GM12878 (cell line): ENCODE measurements around the gene GAREM1. TPM values are rescaled to one million over a fixed set of nuclear protein-coding genes. Genes with fewer than 3 reads are reported as not detected.

Experiments
- ATAC-seq: fragments of 200-7000 bp; cut with Tn5 transposase; 3 replicates; pipeline ENCODE4 v1.9.1; 2020; ENCODE audit warnings: mild to moderate bottlenecking, moderate library complexity
- BruUV-seq: library from RNA; stranded (reverse); fragments of 400-500 nt; replicated peaks from 2 replicates; lab custom pipeline; 2021; lab: Mats Ljungman, UMichigan
- CTCF ChIA-PET: fragments of 300-600 bp; sonication (Branson Sonifier 250); formaldehyde crosslinking; extraction: SDS; loops from one replicate; lab custom pipeline; 2021; ENCODE audit warnings: inconsistent platforms; lab: Yijun Ruan, JAX
- POLR2A ChIA-PET: fragments of 350-600 bp; formaldehyde crosslinking; extraction: SDS; loops from one replicate; lab custom pipeline; 2021; ENCODE audit warnings: inconsistent platforms; lab: Charles Lee
- RAD21 ChIA-PET: fragments of 300-600 bp; sonication (Branson Sonifier 250); formaldehyde crosslinking; loops from one replicate; lab custom pipeline; 2023; ENCODE audit warnings: antibody characterized with exemption; ENCODE audit not compliant: unreplicated experiment; lab: Charles Lee
- SMC1A ChIA-PET: fragments of 300-600 bp; sonication (Branson Sonifier 250); formaldehyde crosslinking; loops from one replicate; lab custom pipeline; 2023; ENCODE audit not compliant: unreplicated experiment, uncharacterized antibody; lab: Charles Lee
- DNase-seq: peaks from one replicate; pipeline ENCODE4 v3.0.0-alpha.2; 2011; ENCODE audit warnings: low read depth, low spot score
- FAIRE-seq: peaks from 3 replicates; lab custom pipeline; 2011; peaks lifted over from hg19 to GRCh38; lab: Jason Lieb, UNC
- H2AFZ ChIP-seq: 2 replicates; pipeline ENCODE4 v1.6.0; 2011; ENCODE audit warnings: low read depth, low read length, control low read depth; ENCODE audit not compliant: control insufficient read depth
- H3K27ac ChIP-seq: 2 replicates; pipeline ENCODE4 v1.5.1; 2011; ENCODE audit warnings: control low read depth; ENCODE audit not compliant: control insufficient read depth, insufficient read depth
- H3K27me3 ChIP-seq, 2 experiments: replicated peaks in 1 of 2; 2 replicates each; pipeline versions ENCODE4 v1.6.0 to v1.6.1; 2011; ENCODE audit warnings: low read length in 1 of 2; ENCODE audit not compliant: control insufficient read depth in 2 of 2, insufficient read depth in 2 of 2
- H3K36me3 ChIP-seq, 2 experiments: 2 replicates each; pipeline ENCODE4 v1.5.1; 2011; ENCODE audit warnings: low read length in 1 of 2; ENCODE audit not compliant: control insufficient read depth in 2 of 2, insufficient read depth in 2 of 2
- H3K4me1 ChIP-seq: 2 replicates; pipeline ENCODE4 v1.6.1; 2011; ENCODE audit warnings: mild to moderate bottlenecking, low read length, moderate library complexity, mixed read lengths; ENCODE audit not compliant: control insufficient read depth, insufficient read depth
- H3K4me2 ChIP-seq: 2 replicates; pipeline ENCODE4 v1.6.0; 2011; ENCODE audit warnings: control low read depth; ENCODE audit not compliant: control insufficient read depth, insufficient read depth
- H3K4me3 ChIP-seq: fragments of 200-600 bp; sonication (generic); 2 replicates; pipeline ENCODE4 v1.5.1; 2016
- H3K79me2 ChIP-seq: 2 replicates; pipeline ENCODE4 v1.6.0; 2011; ENCODE audit warnings: low read length; ENCODE audit not compliant: control insufficient read depth, insufficient read depth
- H3K9ac ChIP-seq: 2 replicates; pipeline ENCODE4 v1.8.0; 2011; ENCODE audit warnings: low read length, control low read depth, mixed read lengths; ENCODE audit not compliant: control insufficient read depth, insufficient read depth
- H3K9me3 ChIP-seq: replicated peaks from 3 replicates; pipeline ENCODE4 v1.5.1; 2011; ENCODE audit warnings: mild to moderate bottlenecking, low read length; ENCODE audit not compliant: control insufficient read depth, insufficient read depth
- H4K20me1 ChIP-seq: 2 replicates; pipeline ENCODE4 v1.6.0; 2011; ENCODE audit not compliant: control insufficient read depth, insufficient read depth
- CBX5 ChIP-seq: sonication (generic); IDR thresholded peaks from 2 replicates; pipeline ENCODE4 v1.6.1; 2016; ENCODE audit warnings: low read depth, moderate library complexity, mild to moderate bottlenecking, inconsistent platforms
- EP300 ChIP-seq, 2 experiments: fragments of 150-350 bp in 1 of 2; IDR thresholded peaks; 2 replicates each; pipeline ENCODE4 v1.6.1; 2011 to 2012; ENCODE audit warnings: low read depth in 2 of 2, low read length in 2 of 2, borderline replicate concordance in 1 of 2, improper control_type of control experiment in 1 of 2, inconsistent platforms in 1 of 2; ENCODE audit not compliant: control insufficient read depth in 1 of 2
- EZH2 ChIP-seq: IDR thresholded peaks from 2 replicates; pipeline ENCODE4 v1.6.1; 2012; ENCODE audit warnings: low read depth, mild to moderate bottlenecking, control low read depth, inconsistent platforms, low read length, borderline replicate concordance; ENCODE audit not compliant: control insufficient read depth
- GATAD2B ChIP-seq: fragments of 450-650 bp; conservative IDR thresholded peaks from 2 replicates; pipeline ENCODE4 v1.6.1; 2017; ENCODE audit warnings: low read depth, mild to moderate bottlenecking, moderate library complexity
- HCFC1 ChIP-seq: fragments of 150-350 bp; IDR thresholded peaks from 2 replicates; pipeline ENCODE4 v1.6.1; 2014; ENCODE audit warnings: low read length
- NFYB ChIP-seq: IDR thresholded peaks from 2 replicates; pipeline ENCODE4 v1.6.1; 2011; ENCODE audit warnings: low read depth, mild to moderate bottlenecking, low read length, improper control_type of control experiment, moderate library complexity; ENCODE audit not compliant: insufficient read depth
- POU2F2 ChIP-seq: IDR thresholded peaks from 3 replicates; pipeline ENCODE4 v1.6.1; 2011; ENCODE audit warnings: low read depth, mild to moderate bottlenecking, low read length, borderline replicate concordance
- RBBP5 ChIP-seq: fragments of 200-600 bp; sonication (generic); conservative IDR thresholded peaks from 2 replicates; pipeline ENCODE4 v1.6.1; 2016
- SMAD5 ChIP-seq: IDR thresholded peaks from 2 replicates; pipeline ENCODE4 v1.6.1; 2016; ENCODE audit warnings: antibody characterized with exemption, low read depth
- ZNF274 ChIP-seq: IDR thresholded peaks from one replicate; pipeline ENCODE4 v1.8.0; 2011; ENCODE audit not compliant: insufficient read length, insufficient read depth
- ZZZ3 ChIP-seq: IDR thresholded peaks from 2 replicates; pipeline ENCODE4 v1.6.1; 2011; ENCODE audit warnings: low read depth; ENCODE audit not compliant: control insufficient read depth, insufficient read length
- WGBS: methylation state at CpG from one replicate; pipeline ENCODE4 v1.1.6; 2016; ENCODE audit warnings: low lambda C conversion rate; ENCODE audit not compliant: insufficient replicate concordance, insufficient coverage; ENCODE audit errors: missing lambda C conversion rate; 5-methylcytosine and 5-hydroxymethylcytosine counted together
- in situ Hi-C: fragments of 300-500 bp; cut with MboI; formaldehyde crosslinking; loops from 9 replicates; pipeline ENCODE4 v1.14.3; 2018; ENCODE audit warnings: mixed read lengths
- intact Hi-C: fragments of 100-400 bp; cut with micrococcal nuclease; formaldehyde crosslinking; loops from one replicate; pipeline ENCODE4 v1.14.2; 2022; ENCODE audit not compliant: unreplicated experiment
- polyA plus RNA-seq, 11 experiments: library from polyadenylated mRNA; depleted of rRNA in 4 of 11; unstranded in 6 of 11; stranded (reverse) in 5 of 11; fragments of >200 nt; fragmentation: Nextera tagmentation in 4 of 11; fragmentation: Illumina TruSeq in 1 of 11; extraction: Ambion mirVana in 4 of 11; extraction: Trizol in 1 of 11; gene quantifications; 1 replicate in 1 of 11; 2 replicates in 10 of 11; pipeline versions ENCODE4 v1.2.1 to v1.2.3, GENCODE V29; 2011 to 2016; ENCODE audit warnings: inconsistent platforms in 2 of 11, missing spikeins in 2 of 11, low read depth in 1 of 11
- total RNA-seq, 4 experiments: library from RNA; depleted of rRNA in 3 of 4; stranded (reverse); fragments of >200 nt in 3 of 4; fragmentation: Illumina TruSeq in 1 of 4; extraction: Trizol in 1 of 4; gene quantifications; 2 replicates each; pipeline versions ENCODE4 v1.2.1 to v1.2.3, GENCODE V29; 2013 to 2021
- TF ChIP-seq, protein P1 (sequence below): fragments of 450-650 bp; IDR thresholded peaks from 2 replicates; pipeline ENCODE4 v1.6.1; 2018; ENCODE audit warnings: mild to moderate bottlenecking, low read depth, moderate library complexity; ENCODE audit not compliant: partially characterized antibody
- TF ChIP-seq, protein P2 (sequence below): IDR thresholded peaks from 2 replicates; pipeline ENCODE4 v1.6.1; 2011; ENCODE audit warnings: low read depth, low read length, improper control_type of control experiment, borderline replicate concordance

GAREM1 gene
- total and polyA plus RNA-seq, 10 of the 15 experiments (the other 5 are each of a cell fraction or from before 2014, with no cell fraction given): 0.05 to 0.29 (median 0.05) TPM; not detected in 7

DNA sequence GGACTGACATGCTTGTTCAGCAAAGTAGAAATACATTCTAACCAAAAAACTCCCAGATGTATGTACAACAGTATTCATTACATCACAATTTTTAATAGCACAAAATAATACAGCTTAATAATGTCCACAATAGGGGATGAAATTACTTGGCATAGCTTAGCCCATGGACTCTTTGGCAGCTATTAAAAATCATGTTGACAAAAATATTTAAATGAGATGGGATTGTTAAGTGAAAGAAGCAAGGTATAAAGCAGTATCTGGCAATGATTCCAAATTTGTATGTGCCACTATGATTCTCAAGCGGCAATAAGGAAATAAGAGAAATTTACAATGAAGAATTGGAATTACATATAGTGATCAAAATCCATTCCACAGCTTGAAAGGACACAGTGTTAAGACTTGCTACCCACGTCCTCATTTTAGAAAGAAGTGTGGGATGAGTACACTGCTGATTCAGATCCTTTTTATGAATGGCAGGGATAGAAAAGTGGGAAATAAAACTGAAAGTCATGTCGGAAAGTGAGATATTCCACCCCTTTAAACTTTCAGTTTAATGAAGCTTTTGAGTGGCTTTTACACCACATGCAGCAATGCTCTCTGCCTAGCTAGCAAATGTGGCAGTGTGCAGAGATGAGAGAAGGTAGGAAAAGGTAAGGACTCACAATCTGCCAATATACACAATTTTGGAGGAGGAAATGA is 2.4 kb downstream of the GAREM1 start:
- Histone ChIP-seq H3K9me3 (no peaks in the 10 kb centered on the region), H3K4me1 (no peaks in the 10 kb centered on the region), H3K27ac (no peak overlapping the region), H3K27me3 (peaks cover 8 to 24% of the 10 kb centered on the region in 2 experiments), H4K20me1 (no peaks in the 10 kb centered on the region), H3K79me2 (no peaks in the 10 kb centered on the region)
- intact Hi-C loops: no loop called here
- ChIA-PET RAD21 (no interaction called here), CTCF (interaction anchor here (0.9 to 1.2 kb wide), 2 partner anchors 198 to 310 kb away, joined by 3 to 5 read pairs; no protein-coding TSS in a partner anchor), SMC1A (interaction anchor here (0.7 kb wide), 1 partner anchor 296 kb away, joined by 3 read pairs; no protein-coding TSS in a partner anchor), POLR2A (no interaction called here)
- FAIRE-seq: no peak
- TF ChIP-seq SMAD5: no peak
- TF ChIP-seq, protein P1, sequence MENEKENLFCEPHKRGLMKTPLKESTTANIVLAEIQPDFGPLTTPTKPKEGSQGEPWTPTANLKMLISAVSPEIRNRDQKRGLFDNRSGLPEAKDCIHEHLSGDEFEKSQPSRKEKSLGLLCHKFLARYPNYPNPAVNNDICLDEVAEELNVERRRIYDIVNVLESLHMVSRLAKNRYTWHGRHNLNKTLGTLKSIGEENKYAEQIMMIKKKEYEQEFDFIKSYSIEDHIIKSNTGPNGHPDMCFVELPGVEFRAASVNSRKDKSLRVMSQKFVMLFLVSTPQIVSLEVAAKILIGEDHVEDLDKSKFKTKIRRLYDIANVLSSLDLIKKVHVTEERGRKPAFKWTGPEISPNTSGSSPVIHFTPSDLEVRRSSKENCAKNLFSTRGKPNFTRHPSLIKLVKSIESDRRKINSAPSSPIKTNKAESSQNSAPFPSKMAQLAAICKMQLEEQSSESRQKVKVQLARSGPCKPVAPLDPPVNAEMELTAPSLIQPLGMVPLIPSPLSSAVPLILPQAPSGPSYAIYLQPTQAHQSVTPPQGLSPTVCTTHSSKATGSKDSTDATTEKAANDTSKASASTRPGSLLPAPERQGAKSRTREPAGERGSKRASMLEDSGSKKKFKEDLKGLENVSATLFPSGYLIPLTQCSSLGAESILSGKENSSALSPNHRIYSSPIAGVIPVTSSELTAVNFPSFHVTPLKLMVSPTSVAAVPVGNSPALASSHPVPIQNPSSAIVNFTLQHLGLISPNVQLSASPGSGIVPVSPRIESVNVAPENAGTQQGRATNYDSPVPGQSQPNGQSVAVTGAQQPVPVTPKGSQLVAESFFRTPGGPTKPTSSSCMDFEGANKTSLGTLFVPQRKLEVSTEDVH: no peak
- TF ChIP-seq RBBP5: no peak
- no peak for TF ChIP-seq NFYB
- TF ChIP-seq HCFC1: no peak
- TF ChIP-seq, protein P2, sequence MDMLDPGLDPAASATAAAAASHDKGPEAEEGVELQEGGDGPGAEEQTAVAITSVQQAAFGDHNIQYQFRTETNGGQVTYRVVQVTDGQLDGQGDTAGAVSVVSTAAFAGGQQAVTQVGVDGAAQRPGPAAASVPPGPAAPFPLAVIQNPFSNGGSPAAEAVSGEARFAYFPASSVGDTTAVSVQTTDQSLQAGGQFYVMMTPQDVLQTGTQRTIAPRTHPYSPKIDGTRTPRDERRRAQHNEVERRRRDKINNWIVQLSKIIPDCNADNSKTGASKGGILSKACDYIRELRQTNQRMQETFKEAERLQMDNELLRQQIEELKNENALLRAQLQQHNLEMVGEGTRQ: no peak
- no peak for TF ChIP-seq CBX5
- no peak for TF ChIP-seq EP300 (IDR thresholded peaks at IDR 0.05; ENCODE audit: borderline replicate concordance in 1 of 2, control insufficient read depth in 1 of 2, low read depth in 2 of 2, low read length in 2 of 2)
- TF ChIP-seq EZH2: no peak
- no peak for TF ChIP-seq POU2F2
- no peak for TF ChIP-seq ZNF274
- TF ChIP-seq ZZZ3: no peak
- TF ChIP-seq GATAD2B: no peak
- TF ChIP-seq, all 136 proteins: peak for 0
- 17% methylated on average over 3 of the region's 3 CpGs for WGBS
- ATAC-seq (no peak), DNase-seq (no peak)
- H3K4me3 ChIP-seq: no peak overlapping the region
- H3K4me2 ChIP-seq: no peak overlapping the region
- no peak overlapping the region for H3K9ac ChIP-seq
- in situ Hi-C loops: no loop called here
- no peaks in the 10 kb centered on the region for H3K36me3 ChIP-seq
- no TSS peak for BruUV-seq
- no peak overlapping the region for H2AFZ ChIP-seq
